ENCODE data around the gene GPR155. TPM values are rescaled to one million over a fixed set of nuclear protein-coding genes. Genes with fewer than 3 reads are reported as not detected.

The GPR155 gene
- total RNA-seq, 1 donor from 2014 or later = 0.74 TPM

GRCh38 chr2:174438146-174438886 is 48.5 kb downstream of the GPR155 start:
- Mint-ChIP-seq H3K27me3 (no peaks in the 10 kb centered on the region), H3K9me3 (ENCODE audit: low read depth) (no peaks in the 10 kb centered on the region), H3K36me3 (ENCODE audit: insufficient read depth) (peaks cover 2% of the 10 kb centered on the region), H3K27ac (no peak overlapping the region), H3K4me1 (ENCODE audit: low read depth) (no peaks in the 10 kb centered on the region), H3K4me3 (ENCODE audit: low read depth) (no peak overlapping the region)
- TF ChIP-seq CTCF (IDR thresholded peaks at IDR 0.05; ENCODE audit: unreplicated experiment) = no peak
- no peak for DNase-seq (ENCODE audit: low spot score, unreplicated experiment)

- no peak for TF ChIP-seq CTCF (IDR thresholded peaks at IDR 0.05; ENCODE audit: unreplicated experiment)
- H3K4me1 Mint-ChIP-seq (ENCODE audit: low read depth) = no peaks in the 10 kb centered on the region
- no peaks in the 10 kb centered on the region for H3K9me3 Mint-ChIP-seq (ENCODE audit: low read depth)
- H3K4me3 Mint-ChIP-seq (ENCODE audit: low read depth) = no peak overlapping the region
- peaks cover 4% of the 10 kb centered on the region for H3K36me3 Mint-ChIP-seq (ENCODE audit: insufficient read depth)
- DNase-seq (ENCODE audit: low spot score, unreplicated experiment) = no peak
- H3K27ac Mint-ChIP-seq = no peak overlapping the region
- no peaks in the 10 kb centered on the region for H3K27me3 Mint-ChIP-seq
These were observed 50.5 kb downstream of the GPR155 start for GRCh38 chr2:174436351-174436750.

GRCh38 chr2:174431902-174432301 is 54.9 kb downstream of the GPR155 start:
- Mint-ChIP-seq H3K9me3 (ENCODE audit: low read depth) (peaks cover 13% of the 10 kb centered on the region), H3K27me3 (no peaks in the 10 kb centered on the region), H3K36me3 (ENCODE audit: insufficient read depth) (peaks cover 20% of the 10 kb centered on the region), H3K4me1 (ENCODE audit: low read depth) (peaks cover 6% of the 10 kb centered on the region), H3K27ac (no peak overlapping the region), H3K4me3 (ENCODE audit: low read depth) (no peak overlapping the region)
- TF ChIP-seq CTCF (IDR thresholded peaks at IDR 0.05; ENCODE audit: unreplicated experiment) = no peak
- DNase-seq (ENCODE audit: low spot score, unreplicated experiment) = no peak

- peaks cover 19% of the 10 kb centered on the region for H3K36me3 Mint-ChIP-seq (ENCODE audit: insufficient read depth)
- H3K9me3 Mint-ChIP-seq (ENCODE audit: low read depth) = peaks cover 13% of the 10 kb centered on the region
- TF ChIP-seq CTCF (IDR thresholded peaks at IDR 0.05; ENCODE audit: unreplicated experiment) = no peak
- H3K27me3 Mint-ChIP-seq = no peaks in the 10 kb centered on the region
- H3K4me3 Mint-ChIP-seq (ENCODE audit: low read depth) = no peak overlapping the region
- no peak for DNase-seq (ENCODE audit: low spot score, unreplicated experiment)
- peaks cover 6% of the 10 kb centered on the region for H3K4me1 Mint-ChIP-seq (ENCODE audit: low read depth)
- H3K27ac Mint-ChIP-seq = no peak overlapping the region
These were observed 56.8 kb downstream of the GPR155 start for GRCh38 chr2:174430066-174430465.

GRCh38 chr2:174428214-174428613 is 58.6 kb downstream of the GPR155 start:
- DNase-seq (ENCODE audit: low spot score, unreplicated experiment) = no peak
- Mint-ChIP-seq H3K27me3 (no peaks in the 10 kb centered on the region), H3K4me3 (ENCODE audit: low read depth) (no peak overlapping the region), H3K27ac (no peak overlapping the region), H3K4me1 (ENCODE audit: low read depth) (peaks cover 6% of the 10 kb centered on the region), H3K9me3 (ENCODE audit: low read depth) (peaks cover 13% of the 10 kb centered on the region), H3K36me3 (ENCODE audit: insufficient read depth) (peaks cover 23% of the 10 kb centered on the region)
- TF ChIP-seq CTCF (IDR thresholded peaks at IDR 0.05; ENCODE audit: unreplicated experiment) = no peak

Data from progenitor cell of endocrine pancreas (in vitro differentiated cells).